KOPT-K1 (cell line): ENCODE results near the gene KRTAP2-1.
"Not testable (repeated sequence)": the region's sequence is repeated elsewhere in the genome, so short reads cannot be mapped to it uniquely, and the experiment has no call there.

Source experiments
- H3K27ac ChIP-seq: fragments of 200-600 bp; sonication (generic); 2 replicates; pipeline ENCODE4 v1.5.1; 2016; ENCODE audit warnings: antibody characterized with exemption, mild to moderate bottlenecking, low read depth, low read length; ENCODE audit not compliant: poor library complexity, severe bottlenecking
- H3K36me3 ChIP-seq: fragments of 200-600 bp; sonication (generic); 2 replicates; pipeline ENCODE4 v1.5.1; 2017; ENCODE audit warnings: antibody characterized with exemption, mild to moderate bottlenecking, low read length, moderate library complexity; ENCODE audit not compliant: insufficient read depth
- H3K9me3 ChIP-seq: fragments of 200-600 bp; sonication (generic); 2 replicates; pipeline ENCODE4 v1.5.1; 2017; ENCODE audit warnings: antibody characterized with exemption, low read length, mild to moderate bottlenecking; ENCODE audit not compliant: insufficient read depth, poor library complexity, severe bottlenecking

Gene KRTAP2-1

GRCh38 chr17:41034346-41034935 lies 12.7 kb downstream of the KRTAP2-1 start, which contains the start of gene KRTAP1-3:
KRTAP1-3 (minus strand) TSS chr17:41034874; CDS start chr17:41034821, 53 bp downstream.
- H3K27ac ChIP-seq, H3K36me3 ChIP-seq, H3K9me3 ChIP-seq: not testable (repeated sequence)

GRCh38 chr17:41029633-41030245 lies 17.4 kb downstream of the KRTAP2-1 start, which contains the start of gene KRTAP1-4:
KRTAP1-4 (minus strand) TSS chr17:41030195; CDS start chr17:41030078, 117 bp downstream.
- no peak within 1 kb of the TSS for H3K27ac ChIP-seq
- H3K9me3 ChIP-seq: no peaks in the 10 kb centered on the region
- no peaks in the 10 kb centered on the region for H3K36me3 ChIP-seq

- Histone ChIP-seq H3K36me3 (no peaks in the 10 kb centered on the region), H3K9me3 (no peaks in the 10 kb centered on the region), H3K27ac (no peak within 1 kb of the TSS)
These were observed 20.2 kb downstream of the KRTAP2-1 start, which contains the start of gene KRTAP1-5 for GRCh38 chr17:41026715-41027471. KRTAP1-5 (minus strand) TSS chr17:41027208; CDS start chr17:41027155, 53 bp downstream.

- Histone ChIP-seq H3K27ac (no peak overlapping the region), H3K9me3 (no peaks in the 10 kb centered on the region), H3K36me3 (no peaks in the 10 kb centered on the region)
These were observed 22.4 kb downstream of the KRTAP2-1 start for GRCh38 chr17:41024697-41025096.

GRCh38 chr17:41020336-41020735 lies 26.8 kb downstream of the KRTAP2-1 start:
- no peak overlapping the region for H3K27ac ChIP-seq
- H3K36me3 ChIP-seq: no peaks in the 10 kb centered on the region
- no peaks in the 10 kb centered on the region for H3K9me3 ChIP-seq

GRCh38 chr17:41019415-41019814 lies 27.7 kb downstream of the KRTAP2-1 start:
- H3K9me3 ChIP-seq: no peaks in the 10 kb centered on the region
- H3K36me3 ChIP-seq: no peaks in the 10 kb centered on the region
- no peak overlapping the region for H3K27ac ChIP-seq

- no peaks in the 10 kb centered on the region for H3K9me3 ChIP-seq
- no peaks in the 10 kb centered on the region for H3K36me3 ChIP-seq
- no peak overlapping the region for H3K27ac ChIP-seq
These were observed 28.6 kb downstream of the KRTAP2-1 start for GRCh38 chr17:41018541-41018940.

GRCh38 chr17:41016578-41017215 lies 30.4 kb downstream of the KRTAP2-1 start:
- Histone ChIP-seq H3K27ac (no peak overlapping the region), H3K36me3 (no peaks in the 10 kb centered on the region), H3K9me3 (no peaks in the 10 kb centered on the region)

GRCh38 chr17:41015454-41015853 lies 31.7 kb downstream of the KRTAP2-1 start:
- Histone ChIP-seq H3K9me3 (no peaks in the 10 kb centered on the region), H3K36me3 (no peaks in the 10 kb centered on the region), H3K27ac (no peak overlapping the region)

- H3K36me3 ChIP-seq: no peaks in the 10 kb centered on the region
- no peak overlapping the region for H3K27ac ChIP-seq
- no peaks in the 10 kb centered on the region for H3K9me3 ChIP-seq
These were observed 33.5 kb downstream of the KRTAP2-1 start for GRCh38 chr17:41013606-41014005.

GRCh38 chr17:41013181-41013580 lies 33.9 kb downstream of the KRTAP2-1 start:
- no peak overlapping the region for H3K27ac ChIP-seq
- H3K9me3 ChIP-seq: no peaks in the 10 kb centered on the region
- no peaks in the 10 kb centered on the region for H3K36me3 ChIP-seq

GRCh38 chr17:41012326-41013120 lies 34.6 kb downstream of the KRTAP2-1 start:
- Histone ChIP-seq H3K27ac (no peak overlapping the region), H3K9me3 (no peaks in the 10 kb centered on the region), H3K36me3 (no peaks in the 10 kb centered on the region)

- no peaks in the 10 kb centered on the region for H3K36me3 ChIP-seq
- H3K9me3 ChIP-seq: no peaks in the 10 kb centered on the region
- no peak overlapping the region for H3K27ac ChIP-seq
These were observed 36.7 kb downstream of the KRTAP2-1 start for GRCh38 chr17:41010441-41010840.

GRCh38 chr17:41009936-41010335 lies 37.2 kb downstream of the KRTAP2-1 start:
- Histone ChIP-seq H3K36me3 (no peaks in the 10 kb centered on the region), H3K27ac (no peak overlapping the region), H3K9me3 (no peaks in the 10 kb centered on the region)
